GM12875 (cell line): ENCODE results near the gene RBM4.

ENCODE experiments used
- H3K4me3 ChIP-seq: one replicate; pipeline ENCODE4 v1.5.1; 2011; ENCODE audit warnings: low read depth, low read length, control low read depth
- TF ChIP-seq, protein P1 (sequence below): IDR thresholded peaks from 2 replicates; pipeline ENCODE4 v1.5.1; 2011; ENCODE audit warnings: low read depth, mild to moderate bottlenecking, control low read depth, inconsistent platforms, low read length, moderate library complexity, borderline replicate concordance; ENCODE audit not compliant: insufficient read depth

The RBM4 gene

DNA sequence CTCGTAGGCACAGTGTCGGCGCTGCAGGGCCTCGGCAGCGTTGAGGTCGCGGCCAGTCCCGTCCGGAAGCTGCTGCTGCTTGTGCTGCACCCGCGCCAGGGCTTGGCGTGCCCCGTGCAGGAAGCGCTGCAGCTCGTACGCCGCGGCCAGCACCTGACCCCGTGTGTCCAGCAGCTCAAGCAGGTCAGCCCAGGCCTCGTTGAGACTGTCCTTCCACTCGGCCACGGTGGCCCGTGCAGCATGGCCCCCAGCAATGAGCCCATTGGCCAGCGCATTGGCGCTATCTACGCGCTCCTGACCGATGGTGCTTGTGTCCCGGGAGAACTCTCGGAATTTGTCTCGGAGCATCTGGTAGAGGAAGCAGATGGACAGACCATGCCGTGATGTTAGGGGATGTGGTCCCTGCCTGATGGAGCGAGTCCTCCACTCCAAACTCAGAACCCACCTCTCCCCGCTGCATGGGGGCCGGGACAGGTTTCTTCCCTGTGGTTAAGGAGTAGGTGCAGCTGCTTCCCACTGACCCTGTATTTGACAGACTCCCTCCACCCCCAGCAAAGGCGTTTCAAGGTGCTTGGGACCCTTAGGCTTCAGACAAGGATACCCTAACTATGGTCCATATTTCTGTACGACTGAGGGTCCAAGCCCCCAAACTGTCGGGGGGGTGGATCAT lies 52.9 kb downstream of the RBM4 start:
- TF ChIP-seq, protein P1, sequence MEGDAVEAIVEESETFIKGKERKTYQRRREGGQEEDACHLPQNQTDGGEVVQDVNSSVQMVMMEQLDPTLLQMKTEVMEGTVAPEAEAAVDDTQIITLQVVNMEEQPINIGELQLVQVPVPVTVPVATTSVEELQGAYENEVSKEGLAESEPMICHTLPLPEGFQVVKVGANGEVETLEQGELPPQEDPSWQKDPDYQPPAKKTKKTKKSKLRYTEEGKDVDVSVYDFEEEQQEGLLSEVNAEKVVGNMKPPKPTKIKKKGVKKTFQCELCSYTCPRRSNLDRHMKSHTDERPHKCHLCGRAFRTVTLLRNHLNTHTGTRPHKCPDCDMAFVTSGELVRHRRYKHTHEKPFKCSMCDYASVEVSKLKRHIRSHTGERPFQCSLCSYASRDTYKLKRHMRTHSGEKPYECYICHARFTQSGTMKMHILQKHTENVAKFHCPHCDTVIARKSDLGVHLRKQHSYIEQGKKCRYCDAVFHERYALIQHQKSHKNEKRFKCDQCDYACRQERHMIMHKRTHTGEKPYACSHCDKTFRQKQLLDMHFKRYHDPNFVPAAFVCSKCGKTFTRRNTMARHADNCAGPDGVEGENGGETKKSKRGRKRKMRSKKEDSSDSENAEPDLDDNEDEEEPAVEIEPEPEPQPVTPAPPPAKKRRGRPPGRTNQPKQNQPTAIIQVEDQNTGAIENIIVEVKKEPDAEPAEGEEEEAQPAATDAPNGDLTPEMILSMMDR, result no peak
- H3K4me3 ChIP-seq, result no peak overlapping the region

DNA sequence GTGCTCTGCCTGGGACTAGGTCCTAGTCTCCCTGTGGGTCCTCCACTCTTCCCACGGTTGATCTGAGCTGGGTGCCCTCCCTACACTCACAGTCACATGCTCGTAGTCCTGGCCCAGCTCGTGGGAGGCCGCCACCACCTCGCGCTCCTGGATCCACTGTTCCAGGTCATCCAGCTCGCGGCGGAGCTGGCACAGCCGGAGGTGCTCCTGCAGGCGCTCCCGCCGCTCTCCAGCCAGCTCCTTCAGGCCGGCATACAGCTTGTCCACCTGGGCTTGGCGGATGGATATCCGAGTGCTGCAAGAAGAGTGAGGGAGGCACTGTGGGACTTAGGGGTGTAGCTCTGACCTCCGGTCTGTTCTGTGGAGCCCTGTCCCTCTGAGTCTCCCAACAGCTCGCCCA lies 53.9 kb downstream of the RBM4 start:
- H3K4me3 ChIP-seq, result no peak overlapping the region
- TF ChIP-seq, protein P1, result no peak

DNA sequence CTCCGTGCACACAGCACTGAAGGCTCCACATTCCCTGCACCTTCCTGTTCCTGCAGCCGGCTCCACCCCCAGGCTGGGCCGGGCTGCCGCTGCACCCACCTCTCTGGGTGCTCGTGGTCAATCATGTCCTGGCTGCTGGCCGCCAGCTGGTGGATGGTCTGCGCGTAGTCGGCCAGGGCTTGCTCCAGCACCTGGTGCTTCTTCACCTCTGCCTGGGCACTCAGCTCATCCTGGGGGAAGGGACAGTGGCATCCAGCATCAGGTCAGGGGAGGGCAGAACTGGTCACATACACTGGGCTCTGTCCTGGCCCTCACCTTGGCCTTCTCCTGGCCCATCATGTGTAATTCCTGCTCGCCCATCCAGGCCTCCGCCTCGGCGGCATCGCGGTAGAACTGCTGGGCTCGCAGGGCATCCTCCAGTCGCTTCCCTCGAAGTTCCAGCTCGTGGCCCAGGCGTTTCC lies 54.4 kb downstream of the RBM4 start:
- TF ChIP-seq, protein P1, result no peak
- no peak overlapping the region for H3K4me3 ChIP-seq

DNA sequence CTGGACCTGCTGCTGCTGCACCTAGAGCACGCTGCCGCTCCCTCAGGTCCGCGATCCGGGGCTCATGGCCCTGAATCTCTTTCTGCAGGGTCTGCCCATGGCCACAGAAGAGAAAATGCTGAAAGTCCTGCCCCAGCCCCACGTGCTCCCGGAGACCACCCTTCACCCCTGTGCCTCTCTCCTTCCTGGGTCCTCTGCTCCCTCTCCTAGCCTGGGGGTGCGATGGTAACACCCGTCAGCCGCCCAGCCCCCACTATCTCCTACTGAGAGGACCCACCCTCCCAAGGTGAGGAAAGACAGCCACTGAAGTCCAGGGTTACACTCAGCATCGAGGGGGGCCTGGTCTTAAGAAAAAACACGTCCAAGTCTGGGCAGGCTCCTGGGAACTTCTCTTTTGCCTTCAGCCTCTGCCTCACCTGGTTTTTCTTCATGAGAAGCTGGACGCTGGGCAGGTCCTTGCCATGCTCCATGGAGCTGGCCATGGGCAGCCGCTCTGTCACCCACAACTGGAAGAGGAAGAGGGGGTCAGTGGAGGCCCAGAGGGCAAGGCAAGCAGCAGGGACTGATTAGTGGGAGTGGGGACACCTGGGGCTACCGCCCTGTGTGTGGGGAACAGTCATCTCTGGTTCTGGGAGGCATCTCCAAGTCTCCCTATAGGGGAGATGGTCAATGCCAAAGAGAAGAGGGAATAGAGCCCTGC lies 55.0 kb downstream of the RBM4 start:
- H3K4me3 ChIP-seq, result no peak overlapping the region

DNA sequence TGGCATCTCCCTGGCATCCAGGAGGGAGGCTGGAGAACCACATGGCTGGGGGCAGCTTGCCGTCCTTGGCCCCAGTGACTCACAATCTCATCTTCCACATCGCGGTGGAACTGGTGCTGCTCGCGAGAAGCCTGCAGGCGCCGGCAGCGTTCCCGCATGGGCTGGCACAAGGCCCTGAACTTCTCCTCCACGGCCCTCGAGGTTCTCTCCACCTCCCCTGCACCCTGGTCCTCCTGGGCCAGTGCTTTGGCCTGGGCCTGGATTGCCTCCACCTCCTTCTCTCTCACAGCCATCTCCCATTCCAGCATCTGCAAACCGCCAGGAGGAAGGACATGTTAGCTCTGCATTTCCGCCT lies 55.5 kb downstream of the RBM4 start:
- H3K4me3 ChIP-seq, result no peak overlapping the region
- TF ChIP-seq, protein P1, result no peak

More for the DNA sequence above, 55.0 kb downstream of the RBM4 start:
- TF ChIP-seq, protein P1, result no peak

DNA sequence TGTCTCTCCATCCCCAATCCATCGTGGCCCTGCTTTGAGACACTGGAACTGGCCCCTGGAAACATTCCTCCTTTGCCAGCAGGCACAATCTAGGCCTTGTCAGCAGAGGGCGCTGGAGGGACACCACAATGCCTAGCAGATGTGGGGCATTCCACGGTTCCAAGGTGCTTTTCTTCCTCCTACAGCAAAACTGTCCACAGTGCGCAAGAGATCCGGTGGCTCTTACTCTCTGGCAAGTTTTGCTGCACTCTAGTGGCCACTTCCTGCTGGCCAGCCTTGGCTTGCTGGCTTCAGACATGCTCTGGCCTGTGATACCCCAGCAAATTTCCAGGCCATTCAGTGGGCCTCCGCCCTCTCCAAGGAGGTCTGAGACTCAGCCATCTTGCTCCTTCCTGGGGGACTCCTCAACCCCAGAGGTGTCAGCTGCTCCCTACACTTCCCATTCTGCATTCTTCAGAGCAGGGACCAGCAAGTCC lies 56.3 kb downstream of the RBM4 start:
- H3K4me3 ChIP-seq, result no peak overlapping the region
- TF ChIP-seq, protein P1, result peak; percentile 92
